Erythroblast (primary cell): ENCODE data around the gene KLK1.

ENCODE experiments used
- GATA1 ChIP-seq: IDR thresholded peaks from 2 replicates; pipeline ENCODE4 v1.6.1; 2011; ENCODE audit warnings: low read depth, mild to moderate bottlenecking, control low read depth, low read length, moderate library complexity
- POLR2A ChIP-seq: IDR thresholded peaks from 2 replicates; pipeline ENCODE4 v1.6.1; 2011; ENCODE audit warnings: mild to moderate bottlenecking, low read length

DNA sequence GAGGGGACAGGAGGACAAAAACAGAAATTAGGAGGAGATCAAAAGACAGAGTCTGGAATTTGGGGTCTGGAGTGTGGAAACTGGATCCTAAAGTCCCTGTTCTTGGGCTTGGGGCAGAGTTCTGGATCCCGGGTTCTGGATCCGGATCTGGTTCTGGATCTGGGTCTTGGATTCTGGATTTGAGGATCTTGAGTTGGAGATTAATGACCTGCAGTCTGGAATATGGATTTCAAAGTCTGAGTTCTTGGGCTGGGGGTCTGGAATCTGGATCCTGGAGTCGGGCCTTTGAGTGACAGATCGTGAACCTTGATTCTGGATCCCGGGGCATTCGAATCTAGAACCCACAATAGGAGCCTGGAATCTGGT lies 10.2 kb upstream of the KLK1 start:
- TF ChIP-seq POLR2A: no peak
- TF ChIP-seq GATA1: no peak
